Body of pancreas (tissue), 4 donors: Measurements from ENCODE around the gene CAMK2B.

ENCODE experiments used
- POLR2A ChIP-seq, 3 donors: fragments of 450-650 bp; IDR thresholded peaks; one replicate each; pipeline ENCODE4 v1.6.1; 2016; ENCODE audit warnings: antibody characterized with exemption in 3 of 3, mild to moderate bottlenecking in 2 of 3
- TF ChIP-seq, protein P1 (sequence below), 7 experiments: fragments of 450-650 bp in 4 of 7; fragments of 200-600 bp in 3 of 7; sonication (generic) in 3 of 7; IDR thresholded peaks; one replicate each; pipeline ENCODE4 v1.5.1; 2016 to 2019; ENCODE audit warnings: antibody characterized with exemption in 7 of 7

GRCh38 chr7:44258423-44258760 lies 67.0 kb downstream of the CAMK2B start:
- TF ChIP-seq, protein P1, sequence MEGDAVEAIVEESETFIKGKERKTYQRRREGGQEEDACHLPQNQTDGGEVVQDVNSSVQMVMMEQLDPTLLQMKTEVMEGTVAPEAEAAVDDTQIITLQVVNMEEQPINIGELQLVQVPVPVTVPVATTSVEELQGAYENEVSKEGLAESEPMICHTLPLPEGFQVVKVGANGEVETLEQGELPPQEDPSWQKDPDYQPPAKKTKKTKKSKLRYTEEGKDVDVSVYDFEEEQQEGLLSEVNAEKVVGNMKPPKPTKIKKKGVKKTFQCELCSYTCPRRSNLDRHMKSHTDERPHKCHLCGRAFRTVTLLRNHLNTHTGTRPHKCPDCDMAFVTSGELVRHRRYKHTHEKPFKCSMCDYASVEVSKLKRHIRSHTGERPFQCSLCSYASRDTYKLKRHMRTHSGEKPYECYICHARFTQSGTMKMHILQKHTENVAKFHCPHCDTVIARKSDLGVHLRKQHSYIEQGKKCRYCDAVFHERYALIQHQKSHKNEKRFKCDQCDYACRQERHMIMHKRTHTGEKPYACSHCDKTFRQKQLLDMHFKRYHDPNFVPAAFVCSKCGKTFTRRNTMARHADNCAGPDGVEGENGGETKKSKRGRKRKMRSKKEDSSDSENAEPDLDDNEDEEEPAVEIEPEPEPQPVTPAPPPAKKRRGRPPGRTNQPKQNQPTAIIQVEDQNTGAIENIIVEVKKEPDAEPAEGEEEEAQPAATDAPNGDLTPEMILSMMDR (IDR thresholded peaks at IDR 0.05) = no peak
- no peak for TF ChIP-seq POLR2A (IDR thresholded peaks at IDR 0.05)
